Lung (tissue), 12 donors: ENCODE measurements around the gene LEMD3. TPM values are rescaled to one million over a fixed set of nuclear protein-coding genes. Genes with fewer than 3 reads are reported as not detected.

Experiments
- ATAC-seq: fragments of 200-7000 bp; cut with Tn5 transposase; one replicate; pipeline ENCODE4 v1.9.1; 2020; ENCODE audit warnings: moderate number of reproducible peaks; ENCODE audit not compliant: insufficient read depth, low FRiP score
- DNase-seq, 3 donors: peaks; one replicate each; pipeline ENCODE4 v3.0.0-alpha.2; 2013 to 2017
- H3K27ac ChIP-seq, 2 donors: one replicate each; pipeline ENCODE4 v1.5.1; 2013; ENCODE audit warnings: mild to moderate bottlenecking in 2 of 2, moderate library complexity in 2 of 2, control low read depth in 1 of 2, inconsistent platforms in 1 of 2, low read depth in 1 of 2, low read length in 1 of 2
- H3K27me3 ChIP-seq, 3 donors: one replicate each; pipeline ENCODE4 v1.5.1; 2013; ENCODE audit warnings: low read length in 2 of 3; ENCODE audit not compliant: control insufficient read depth in 3 of 3, insufficient read depth in 3 of 3
- H3K36me3 ChIP-seq, 4 donors: one replicate each; pipeline ENCODE4 v1.5.1; 2013; ENCODE audit warnings: low read length in 4 of 4, mild to moderate bottlenecking in 1 of 4, moderate library complexity in 1 of 4; ENCODE audit not compliant: control insufficient read depth in 4 of 4, insufficient read depth in 4 of 4
- H3K4me1 ChIP-seq, 5 donors: one replicate each; pipeline ENCODE4 v1.5.1; 2013; ENCODE audit warnings: low read length in 5 of 5, mild to moderate bottlenecking in 2 of 5, moderate library complexity in 1 of 5; ENCODE audit not compliant: control insufficient read depth in 5 of 5, insufficient read depth in 5 of 5
- H3K4me3 ChIP-seq: one replicate; pipeline ENCODE4 v1.5.1; 2013; ENCODE audit warnings: mild to moderate bottlenecking, control low read depth, moderate library complexity
- H3K9ac ChIP-seq, 2 donors: one replicate each; pipeline ENCODE4 v1.5.1; 2013; ENCODE audit warnings: low read length in 2 of 2, control low read depth in 1 of 2; ENCODE audit not compliant: insufficient read depth in 1 of 2
- H3K9me3 ChIP-seq, 4 donors: one replicate each; pipeline ENCODE4 v1.5.1; 2013; ENCODE audit warnings: low read length in 3 of 4, mild to moderate bottlenecking in 1 of 4, moderate library complexity in 1 of 4; ENCODE audit not compliant: control insufficient read depth in 4 of 4, insufficient read depth in 3 of 4
- WGBS, 2 donors: extraction: QIAGEN DNeasy Blood & Tissue Kit; methylation state at CpG; one replicate each; pipeline ENCODE4 v1.1.7; 2013; 5-methylcytosine and 5-hydroxymethylcytosine counted together
- polyA plus RNA-seq, 2 donors: library from polyadenylated mRNA; stranded (reverse); fragments of 200-250 nt; gene quantifications; one replicate each; pipeline ENCODE4 v1.2.1, GENCODE V29; 2013
- total RNA-seq, 2 donors: library from RNA; depleted of rRNA in 1 of 2; stranded (reverse); fragments of >200 nt in 1 of 2; gene quantifications; one replicate each; pipeline ENCODE4 v1.2.1, GENCODE V29; 2014 to 2021
- TF ChIP-seq, protein P1 (sequence below): IDR thresholded peaks from 2 replicates; pipeline ENCODE4 v1.5.1; 2012; ENCODE audit warnings: mild to moderate bottlenecking; ENCODE audit errors: control extremely low read depth, extremely low read depth
- donor health status: control.
- donor health status: control.
- donor health status: Bipolar disorder and iron deficiency.
- donor health status: healthy.
- donor health status: DM: yes; HTN: yes; CAD: no.

The LEMD3 gene
- total and polyA plus RNA-seq, 4 donors, result 10.2 to 72.4 (median 23.0) TPM

GRCh38 chr12:65277994-65278575, 108.7 kb downstream of the LEMD3 start:
- Histone ChIP-seq H3K4me1 (peaks cover 0 to 5% (median 2%) of the 10 kb centered on the region in 5 donors), H3K27me3 (peaks cover 0 to 3% (median 0%) of the 10 kb centered on the region in 3 donors), H3K36me3 (no peaks in the 10 kb centered on the region), H3K9me3 (peaks cover 0 to 2% (median 0%) of the 10 kb centered on the region in 4 donors), H3K9ac (peak overlapping the region; percentile 5 to 40), H3K27ac (peak overlapping the region; percentile 92 to 97), H3K4me3 (peak overlapping the region; percentile 89)
- WGBS, 2 donors, result 13 to 25% methylated on average over 19 to 23 of the region's 23 CpGs
- DNase-seq (peak; percentile 14 to 26 (median 15)), ATAC-seq (no peak)
- TF ChIP-seq, protein P1, sequence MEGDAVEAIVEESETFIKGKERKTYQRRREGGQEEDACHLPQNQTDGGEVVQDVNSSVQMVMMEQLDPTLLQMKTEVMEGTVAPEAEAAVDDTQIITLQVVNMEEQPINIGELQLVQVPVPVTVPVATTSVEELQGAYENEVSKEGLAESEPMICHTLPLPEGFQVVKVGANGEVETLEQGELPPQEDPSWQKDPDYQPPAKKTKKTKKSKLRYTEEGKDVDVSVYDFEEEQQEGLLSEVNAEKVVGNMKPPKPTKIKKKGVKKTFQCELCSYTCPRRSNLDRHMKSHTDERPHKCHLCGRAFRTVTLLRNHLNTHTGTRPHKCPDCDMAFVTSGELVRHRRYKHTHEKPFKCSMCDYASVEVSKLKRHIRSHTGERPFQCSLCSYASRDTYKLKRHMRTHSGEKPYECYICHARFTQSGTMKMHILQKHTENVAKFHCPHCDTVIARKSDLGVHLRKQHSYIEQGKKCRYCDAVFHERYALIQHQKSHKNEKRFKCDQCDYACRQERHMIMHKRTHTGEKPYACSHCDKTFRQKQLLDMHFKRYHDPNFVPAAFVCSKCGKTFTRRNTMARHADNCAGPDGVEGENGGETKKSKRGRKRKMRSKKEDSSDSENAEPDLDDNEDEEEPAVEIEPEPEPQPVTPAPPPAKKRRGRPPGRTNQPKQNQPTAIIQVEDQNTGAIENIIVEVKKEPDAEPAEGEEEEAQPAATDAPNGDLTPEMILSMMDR, result no peak

DNA sequence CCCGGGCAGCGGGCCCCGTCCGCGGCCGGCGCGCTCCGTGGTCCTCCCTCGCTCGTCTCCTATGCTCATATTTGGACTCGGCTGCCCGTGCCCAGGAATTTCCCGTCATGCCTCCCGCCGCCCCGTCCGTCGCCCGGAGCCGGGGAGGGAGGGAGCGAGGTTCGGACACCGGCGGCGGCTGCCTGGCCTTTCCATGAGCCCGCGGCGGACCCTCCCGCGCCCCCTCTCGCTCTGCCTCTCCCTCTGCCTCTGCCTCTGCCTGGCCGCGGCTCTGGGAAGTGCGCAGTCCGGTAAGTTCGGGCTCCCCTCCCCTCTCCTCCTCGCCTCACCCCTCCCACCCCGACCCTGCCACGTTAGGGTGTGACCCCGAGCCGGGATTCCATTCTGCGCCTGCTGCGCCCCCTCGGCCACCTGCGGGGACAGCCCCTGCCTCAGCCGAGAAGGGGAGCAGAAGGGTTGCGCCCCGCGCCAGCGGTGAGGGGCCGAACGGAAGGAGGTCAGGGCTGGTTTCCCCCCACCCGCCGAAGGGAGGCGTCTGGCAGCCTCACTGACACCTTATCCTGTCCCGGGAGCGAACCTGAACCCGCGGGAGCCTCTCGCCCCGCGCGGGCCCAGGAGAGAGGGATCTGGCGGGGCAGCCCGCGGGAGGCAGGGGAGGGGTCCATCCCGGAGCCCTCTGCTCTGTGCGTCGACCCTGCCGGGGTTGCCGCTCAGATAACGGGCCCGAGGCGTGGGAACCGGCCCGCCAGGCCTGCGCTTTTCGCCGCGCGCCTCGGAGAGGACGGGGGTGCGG, 109.4 kb downstream of the LEMD3 start, which contains the start of gene MSRB3:
MSRB3 (plus strand) TSS at position 108 of the 793 bp plus-strand sequence. CDS start 29,897 bp downstream, outside the sequence.
- H3K27me3 ChIP-seq, result peaks cover 0 to 3% (median 0%) of the 10 kb centered on the region in 3 donors
- DNase-seq (peak; percentile 84 to 90 (median 86)), ATAC-seq (peak; percentile 85)
- H3K4me3 ChIP-seq, result peak within 1 kb of the TSS; percentile 89
- H3K36me3 ChIP-seq, result no peaks in the 10 kb centered on the region
- H3K9ac ChIP-seq, result peak within 1 kb of the TSS; percentile 5 to 53
- H3K4me1 ChIP-seq, result peaks cover 0 to 8% (median 2%) of the 10 kb centered on the region in 5 donors
- 0 to 1% methylated on average over 48 to 85 of the region's 85 CpGs for WGBS, 2 donors
- TF ChIP-seq, protein P1, result no peak
- peak within 1 kb of the TSS; percentile 92 to 97 for H3K27ac ChIP-seq
- H3K9me3 ChIP-seq, result peaks cover 0 to 2% (median 0%) of the 10 kb centered on the region in 4 donors

GRCh38 chr12:65279369-65280112, 110.2 kb downstream of the LEMD3 start:
- Histone ChIP-seq H3K4me1 (peaks cover 0 to 12% (median 2%) of the 10 kb centered on the region in 5 donors), H3K27ac (peak overlapping the region; percentile 92 to 97)
- no peak for ATAC-seq

More at GRCh38 chr12:65279369-65280112, 110.2 kb downstream of the LEMD3 start:
- 5 to 11% methylated on average over 20 to 23 of the region's 23 CpGs for WGBS, 2 donors
- H3K27me3 ChIP-seq, result peaks cover 0 to 3% (median 0%) of the 10 kb centered on the region in 3 donors
- H3K9ac ChIP-seq, result peak overlapping the region in 1 of 2 donors; percentile 32
- H3K4me3 ChIP-seq, result peak overlapping the region; percentile 89
- H3K9me3 ChIP-seq, result peaks cover 0 to 2% (median 0%) of the 10 kb centered on the region in 4 donors
- peak in 2 of 3 donors; percentile 55 to 59 for DNase-seq
- no peaks in the 10 kb centered on the region for H3K36me3 ChIP-seq
- TF ChIP-seq, protein P1, result no peak
